Mammary microvascular endothelial cell (primary cell): ENCODE results near the gene SCG5. TPM values are rescaled to one million over a fixed set of nuclear protein-coding genes. Genes with fewer than 3 reads are reported as not detected.

Experiments
- total RNA-seq: library from RNA; depleted of rRNA; stranded (reverse); fragments of >200 nt; gene quantifications from 2 replicates; pipeline ENCODE4 v1.2.3, GENCODE V29; 2015

Gene SCG5, protein sequence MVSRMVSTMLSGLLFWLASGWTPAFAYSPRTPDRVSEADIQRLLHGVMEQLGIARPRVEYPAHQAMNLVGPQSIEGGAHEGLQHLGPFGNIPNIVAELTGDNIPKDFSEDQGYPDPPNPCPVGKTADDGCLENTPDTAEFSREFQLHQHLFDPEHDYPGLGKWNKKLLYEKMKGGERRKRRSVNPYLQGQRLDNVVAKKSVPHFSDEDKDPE
- 0.30 and 0.60 TPM in 2 replicates for total RNA-seq

DNA sequence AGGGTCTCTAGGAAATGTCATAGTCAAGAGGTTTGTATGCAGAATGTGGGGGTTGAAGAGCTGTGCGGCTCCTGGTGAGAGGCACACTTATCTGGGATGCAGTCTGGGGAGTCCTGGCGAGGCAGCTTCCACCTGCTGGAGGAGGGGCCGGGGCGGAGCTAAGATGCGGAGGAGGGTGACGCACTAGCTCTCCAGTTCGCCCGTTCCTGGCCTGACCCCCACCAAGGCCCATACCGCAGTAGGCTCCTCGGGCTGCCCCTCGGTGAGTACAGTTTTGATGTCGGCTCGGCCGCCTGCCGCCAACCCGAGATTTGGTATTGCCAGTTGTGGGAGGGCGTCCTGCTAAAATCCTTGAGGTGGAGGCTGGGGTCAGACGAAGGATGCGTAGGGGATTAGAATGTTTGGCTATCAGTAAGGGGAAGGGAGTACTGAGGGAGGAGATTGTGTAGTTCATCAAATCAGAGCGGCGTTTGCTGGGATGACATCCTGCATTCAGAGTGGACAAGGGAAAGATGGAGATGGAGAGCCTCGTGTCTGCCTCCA, at the start of gene SCG5:
TSS of gene SCG5 (plus strand) at position 194 of the 543 bp plus-strand sequence. CDS start 1,883 bp downstream, outside the sequence.

DNA sequence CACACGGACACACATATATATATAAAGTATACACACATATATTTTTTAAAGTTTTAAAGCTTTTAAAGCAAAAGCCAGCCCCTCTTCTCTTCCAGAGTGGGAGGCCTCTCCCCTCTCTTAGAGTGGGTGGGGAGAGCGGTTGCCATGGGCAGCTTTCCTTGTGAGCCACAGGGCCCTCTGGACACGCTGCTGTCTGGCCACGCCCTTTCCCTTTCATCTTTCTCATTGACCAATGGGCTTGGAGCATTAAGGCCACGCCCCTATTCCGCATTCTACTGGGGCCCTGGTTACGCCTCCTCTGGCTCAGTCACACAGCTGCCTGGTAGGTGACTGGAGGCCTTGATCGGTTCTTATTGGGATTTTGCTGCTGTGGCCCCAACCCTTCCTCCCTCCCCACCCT, 48.4 kb upstream of the SCG5 start, which contains the start of gene GOLGA8N:
TSS of gene GOLGA8N (plus strand) at position 306 of the 400 bp plus-strand sequence.

DNA sequence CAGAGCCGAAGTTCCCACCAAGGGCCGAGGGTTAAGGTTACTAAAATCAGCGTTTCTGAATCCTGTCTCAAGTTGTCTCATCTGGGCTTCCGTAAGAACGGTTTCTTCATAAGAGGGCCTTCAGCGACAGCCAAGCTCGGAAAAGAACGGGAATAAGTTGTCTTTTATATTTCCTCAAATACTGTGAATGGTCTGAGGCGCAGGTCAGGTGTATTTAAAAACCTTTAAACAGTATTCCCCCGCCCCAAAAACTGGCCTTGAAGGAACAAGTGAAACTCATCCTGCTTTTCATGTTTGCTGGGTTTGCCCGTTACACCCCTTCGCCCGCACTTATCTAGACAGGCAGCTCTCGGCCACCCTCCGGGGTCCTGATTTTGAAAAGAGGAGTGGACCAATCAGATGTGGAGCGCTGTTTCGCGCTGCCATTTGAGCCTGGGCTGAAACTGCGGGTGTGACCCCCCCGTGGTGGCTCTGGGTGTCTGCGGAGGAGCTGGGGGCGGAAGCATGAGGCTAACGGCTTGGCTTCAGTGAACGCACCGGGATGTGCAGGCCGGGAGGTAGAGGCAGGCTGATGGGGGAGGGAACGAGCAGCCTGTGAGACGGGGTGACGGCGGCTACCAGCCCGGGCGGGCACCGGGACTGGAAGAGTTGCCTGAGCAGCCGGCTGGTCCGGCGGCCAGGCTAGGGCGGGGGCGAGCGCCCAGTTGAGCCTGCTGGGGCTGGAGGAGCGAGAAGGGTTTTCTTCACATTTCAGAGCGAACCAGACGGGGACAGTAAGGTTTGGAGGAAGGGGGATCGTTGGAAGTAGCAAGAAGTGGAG, 26.2 kb upstream of the SCG5 start, which contains the start of gene ARHGAP11A:
TSS of gene ARHGAP11A (plus strand) at position 454 of the 820 bp plus-strand sequence. CDS start 708 bp downstream, outside the sequence.

DNA sequence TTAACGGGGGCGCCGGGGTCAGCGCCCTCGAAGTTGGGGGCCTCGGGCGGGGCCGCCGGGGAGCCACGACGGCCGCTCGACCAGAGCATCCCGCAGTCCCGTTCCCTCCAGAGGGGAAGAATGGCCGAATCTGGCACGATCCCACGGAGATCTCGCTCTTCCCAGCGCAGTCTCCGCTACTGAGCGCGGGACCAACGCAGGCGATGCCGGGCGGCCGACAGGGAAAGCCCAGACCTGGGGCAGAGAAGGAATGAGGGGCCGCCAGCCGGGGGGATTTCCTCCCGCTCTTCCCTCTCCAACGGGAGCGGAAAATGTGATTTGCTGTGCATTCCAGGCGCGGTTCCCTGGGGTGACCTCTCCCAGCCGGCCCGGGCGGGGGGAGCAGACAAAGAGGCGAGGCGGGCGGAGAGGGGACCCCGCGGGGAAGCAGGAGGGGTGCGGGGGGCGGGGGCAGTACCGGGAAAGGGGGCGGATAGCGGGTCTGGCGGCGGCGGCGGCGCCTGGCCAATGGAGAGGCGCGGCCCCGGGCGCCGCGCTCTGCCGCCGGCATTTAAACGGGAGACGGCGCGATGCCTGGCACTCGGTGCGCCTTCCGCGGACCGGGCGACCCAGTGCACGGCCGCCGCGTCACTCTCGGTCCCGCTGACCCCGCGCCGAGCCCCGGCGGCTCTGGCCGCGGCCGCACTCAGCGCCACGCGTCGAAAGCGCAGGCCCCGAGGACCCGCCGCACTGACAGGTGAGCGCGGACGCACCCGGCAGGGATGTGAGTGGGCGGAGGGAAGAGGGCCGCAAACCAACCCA, 76.1 kb downstream of the SCG5 start, which contains the start of gene GREM1:
TSS of gene GREM1 (plus strand) at position 579 of the 801 bp plus-strand sequence. CDS start 12,687 bp downstream, outside the sequence.

Other genes with a start within 250 kb of the SCG5 start
- gene GOLGA8K, start 238.4 kb upstream of the SCG5 start, total RNA-seq, result not detected in 2 replicates
- gene GOLGA8O, start 186.1 kb upstream of the SCG5 start, total RNA-seq, result not detected in 2 replicates
- 0.27 and 0.34 TPM in 2 replicates for gene GOLGA8N, start 48.3 kb upstream of the SCG5 start, total RNA-seq
- gene ARHGAP11A, start 26.2 kb upstream of the SCG5 start, total RNA-seq, result 21.2 and 21.6 TPM in 2 replicates
- gene GREM1, start 76.3 kb downstream of the SCG5 start, total RNA-seq, result 0.05 and 1.6 TPM in 2 replicates